D721Med (cell line): ENCODE results near the gene DDX54.

Source experiments
- DNase-seq: peaks from one replicate; pipeline ENCODE4 v3.0.0; 2011; ENCODE audit warnings: low spot score; ENCODE audit not compliant: insufficient read length
- FAIRE-seq: peaks from 2 replicates; lab custom pipeline; 2011; peaks lifted over from hg19 to GRCh38; lab: Jason Lieb, UNC
- CTCF ChIP-seq: IDR thresholded peaks from 2 replicates; pipeline ENCODE4 v1.5.1; 2012; ENCODE audit warnings: mild to moderate bottlenecking, control low read depth; ENCODE audit not compliant: insufficient read depth; ENCODE audit errors: missing control alignments

Gene DDX54

GRCh38 chr12:113152835-113153814 is 32.2 kb downstream of the DDX54 start:
- DNase-seq (peak; percentile 79), FAIRE-seq (no peak)
- peak; percentile 32 for TF ChIP-seq CTCF

GRCh38 chr12:113152196-113152834 is 33.0 kb downstream of the DDX54 start:
- FAIRE-seq: no peak
- DNase-seq: no peak
- no peak for TF ChIP-seq CTCF

GRCh38 chr12:113151655-113152054 is 33.6 kb downstream of the DDX54 start:
- DNase-seq (no peak), FAIRE-seq (no peak)
- TF ChIP-seq CTCF: no peak

DNA sequence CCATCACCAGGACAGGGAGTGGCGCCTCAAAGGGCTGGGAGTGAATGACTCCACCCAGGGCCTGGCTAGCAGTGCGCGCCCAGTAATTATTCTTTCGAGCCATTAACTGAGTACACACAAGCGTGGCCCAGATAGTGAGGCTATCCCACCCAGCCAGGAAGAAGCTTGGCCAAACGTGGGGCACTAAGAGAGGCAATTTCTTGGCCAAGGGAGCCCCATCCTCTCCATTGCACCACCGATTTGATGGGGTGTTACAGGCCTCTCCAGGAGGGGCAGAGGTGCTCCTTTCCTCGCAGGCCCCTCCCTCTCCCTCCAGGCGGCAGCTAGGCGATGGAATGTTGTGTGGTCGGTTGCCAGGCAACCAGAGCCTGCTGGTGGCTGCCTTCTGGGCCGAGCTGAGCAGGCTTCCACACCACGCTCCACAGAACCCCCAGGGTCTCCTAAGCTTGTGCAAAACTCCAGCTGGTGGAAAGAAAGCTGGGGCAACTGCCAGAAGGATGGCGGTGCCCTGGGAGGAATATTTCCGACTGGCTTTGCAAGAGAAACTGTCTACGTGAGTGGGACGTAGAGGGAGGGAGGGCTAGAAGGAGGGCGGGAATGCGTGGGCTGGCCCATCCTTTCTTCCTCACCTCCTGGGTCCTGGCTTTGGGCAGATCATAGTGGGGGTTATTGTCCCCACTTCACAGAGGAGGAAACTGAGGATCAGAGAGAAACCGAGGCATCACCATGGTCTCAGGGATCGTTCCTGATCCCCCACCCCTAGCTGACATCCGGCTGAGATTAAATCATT is 35.7 kb downstream of the DDX54 start, which contains the start of gene CFAP73:
Gene CFAP73, plus strand, starts transcription at position 364 of the 790 bp plus-strand sequence. Its CDS starts 134 bp downstream, at position 498.
- TF ChIP-seq CTCF: no peak
- FAIRE-seq (no peak), DNase-seq (peak; percentile 57)

DNA sequence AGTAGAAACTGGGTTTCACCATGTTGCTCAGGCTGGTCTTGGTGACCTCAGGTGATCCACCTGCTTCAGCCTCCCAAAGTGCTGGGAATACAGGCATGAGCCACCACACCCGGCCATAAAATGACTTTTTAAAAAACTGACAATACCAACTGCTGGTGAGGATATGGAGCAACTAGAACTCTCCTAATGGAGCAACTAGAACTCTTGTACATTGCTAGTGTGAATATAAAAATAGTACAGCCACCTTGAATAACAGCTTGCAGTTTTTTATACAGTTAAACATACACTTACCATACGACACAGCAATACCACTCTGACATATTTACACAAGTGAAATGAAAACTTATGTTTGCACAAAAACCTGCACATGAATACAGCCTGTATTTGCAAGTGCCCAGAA is 38.3 kb downstream of the DDX54 start:
- no peak for DNase-seq
- no peak for TF ChIP-seq CTCF
- FAIRE-seq: no peak

GRCh38 chr12:113145720-113146551 is 39.3 kb downstream of the DDX54 start:
- no peak for TF ChIP-seq CTCF
- FAIRE-seq (no peak), DNase-seq (no peak)
